NB4 (cell line): ENCODE data around the gene DNAH14.
"Not testable (repeated sequence)": the region's sequence is repeated elsewhere in the genome, so short reads cannot be mapped to it uniquely, and the experiment has no call there.

Experiments
- DNase-seq: peaks from one replicate; pipeline ENCODE4 v3.0.0; 2010; ENCODE audit warnings: low read depth
- H3K4me3 ChIP-seq: one replicate; pipeline ENCODE4 v1.5.1; 2011; ENCODE audit warnings: mild to moderate bottlenecking, low read depth, low read length, moderate library complexity
- MYC ChIP-seq: IDR thresholded peaks from 2 replicates; pipeline ENCODE4 v1.6.1; 2011; ENCODE audit warnings: low read depth, low read length
- POLR2A ChIP-seq: IDR thresholded peaks from 2 replicates; pipeline ENCODE4 v1.6.1; 2011; ENCODE audit warnings: mild to moderate bottlenecking; ENCODE audit not compliant: insufficient read length; ENCODE audit errors: extremely low read depth
- TF ChIP-seq, protein P1 (sequence below): IDR thresholded peaks from 2 replicates; pipeline ENCODE4 v1.6.1; 2011; ENCODE audit warnings: low read depth, low read length
- TF ChIP-seq, protein P2 (sequence below): IDR thresholded peaks from one replicate; pipeline ENCODE4 v1.5.1; 2012; ENCODE audit warnings: low read depth, low read length

Gene DNAH14

DNA sequence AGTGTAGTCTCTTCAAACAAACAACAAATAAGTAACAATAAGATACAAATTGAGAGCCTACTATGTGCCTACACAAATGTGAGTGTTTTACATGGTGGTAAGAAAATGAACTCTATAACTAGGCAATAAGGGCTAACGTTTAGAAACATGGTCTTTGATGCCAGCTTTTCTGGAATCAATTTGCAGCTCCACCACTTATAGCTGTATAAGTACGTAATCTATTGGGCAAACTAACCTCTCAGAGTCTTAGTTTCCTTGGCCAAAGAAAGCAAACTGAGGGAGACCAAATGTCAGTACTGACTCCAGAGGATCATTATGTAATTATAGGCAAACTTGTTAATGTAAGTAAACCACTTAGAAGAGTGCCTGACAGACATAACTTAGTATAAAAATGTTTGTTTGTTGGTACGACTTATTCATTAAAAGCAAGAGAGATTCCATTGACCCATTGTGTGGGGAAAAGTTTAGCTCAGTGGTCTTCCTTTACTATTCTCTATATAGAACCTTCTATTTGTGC is 438.6 kb downstream of the DNAH14 start:
- no peak for DNase-seq
- TF ChIP-seq, protein P1, sequence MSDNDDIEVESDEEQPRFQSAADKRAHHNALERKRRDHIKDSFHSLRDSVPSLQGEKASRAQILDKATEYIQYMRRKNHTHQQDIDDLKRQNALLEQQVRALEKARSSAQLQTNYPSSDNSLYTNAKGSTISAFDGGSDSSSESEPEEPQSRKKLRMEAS, result no peak
- TF ChIP-seq POLR2A (no peak), MYC (no peak)
- TF ChIP-seq, protein P2, sequence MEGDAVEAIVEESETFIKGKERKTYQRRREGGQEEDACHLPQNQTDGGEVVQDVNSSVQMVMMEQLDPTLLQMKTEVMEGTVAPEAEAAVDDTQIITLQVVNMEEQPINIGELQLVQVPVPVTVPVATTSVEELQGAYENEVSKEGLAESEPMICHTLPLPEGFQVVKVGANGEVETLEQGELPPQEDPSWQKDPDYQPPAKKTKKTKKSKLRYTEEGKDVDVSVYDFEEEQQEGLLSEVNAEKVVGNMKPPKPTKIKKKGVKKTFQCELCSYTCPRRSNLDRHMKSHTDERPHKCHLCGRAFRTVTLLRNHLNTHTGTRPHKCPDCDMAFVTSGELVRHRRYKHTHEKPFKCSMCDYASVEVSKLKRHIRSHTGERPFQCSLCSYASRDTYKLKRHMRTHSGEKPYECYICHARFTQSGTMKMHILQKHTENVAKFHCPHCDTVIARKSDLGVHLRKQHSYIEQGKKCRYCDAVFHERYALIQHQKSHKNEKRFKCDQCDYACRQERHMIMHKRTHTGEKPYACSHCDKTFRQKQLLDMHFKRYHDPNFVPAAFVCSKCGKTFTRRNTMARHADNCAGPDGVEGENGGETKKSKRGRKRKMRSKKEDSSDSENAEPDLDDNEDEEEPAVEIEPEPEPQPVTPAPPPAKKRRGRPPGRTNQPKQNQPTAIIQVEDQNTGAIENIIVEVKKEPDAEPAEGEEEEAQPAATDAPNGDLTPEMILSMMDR, result no peak
- no peak overlapping the region for H3K4me3 ChIP-seq

DNA sequence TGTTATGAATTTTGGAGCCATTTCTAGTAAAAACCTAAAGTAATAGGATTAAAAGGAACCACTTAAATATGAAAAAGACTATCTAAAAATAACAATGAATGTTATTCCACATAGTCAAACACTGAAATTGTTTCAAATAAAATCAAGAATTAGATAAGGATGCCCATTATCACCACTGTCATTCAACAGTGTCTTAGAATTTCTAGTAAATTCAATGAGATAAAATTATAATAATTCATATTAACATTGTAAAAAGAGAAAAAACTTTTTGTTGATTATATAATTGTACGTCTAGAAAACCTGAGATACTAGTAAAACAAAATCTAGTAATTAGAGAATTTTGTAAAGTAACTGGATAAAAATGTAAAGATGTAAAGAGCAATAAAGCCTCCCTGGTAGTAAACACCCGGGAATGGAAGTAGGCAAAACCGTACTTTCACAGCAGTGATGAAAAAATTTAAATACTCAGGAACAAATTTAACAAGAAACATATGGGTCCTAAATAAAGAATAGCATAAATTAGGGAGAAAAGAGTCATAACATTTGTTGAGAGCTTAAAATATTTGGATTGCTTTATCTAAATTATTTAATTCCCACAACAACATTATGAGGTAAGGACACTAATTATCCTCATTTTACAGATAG is 442.0 kb downstream of the DNAH14 start:
- TF ChIP-seq, protein P2, result no peak
- no peak for TF ChIP-seq MYC
- TF ChIP-seq, protein P1, result no peak
- no peak for TF ChIP-seq POLR2A
- H3K4me3 ChIP-seq, result no peak overlapping the region
- DNase-seq, result no peak

DNA sequence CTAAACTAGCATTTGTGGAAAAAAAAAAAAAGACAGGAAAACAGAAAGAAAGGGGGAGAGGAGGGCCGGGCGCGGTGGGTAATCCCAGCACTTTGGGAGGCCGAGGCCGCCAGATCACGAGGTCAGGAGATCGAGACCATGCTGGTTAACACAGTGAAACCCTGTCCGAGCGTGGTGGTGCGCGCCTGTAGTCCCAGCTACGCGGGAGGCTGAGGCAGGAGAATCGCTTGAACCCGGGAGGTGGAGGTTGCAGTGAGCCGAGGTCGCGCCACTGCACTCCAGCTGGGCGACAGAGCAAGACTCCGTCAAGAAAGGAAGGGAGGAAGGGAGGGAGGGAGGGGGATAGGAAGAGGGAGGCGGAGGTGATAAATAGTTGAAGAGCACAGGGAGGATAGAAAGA is 443.7 kb downstream of the DNAH14 start:
- no peak for DNase-seq
- TF ChIP-seq, protein P2, result no peak
- TF ChIP-seq MYC (no peak), POLR2A (no peak)
- H3K4me3 ChIP-seq, result no peak overlapping the region

DNA sequence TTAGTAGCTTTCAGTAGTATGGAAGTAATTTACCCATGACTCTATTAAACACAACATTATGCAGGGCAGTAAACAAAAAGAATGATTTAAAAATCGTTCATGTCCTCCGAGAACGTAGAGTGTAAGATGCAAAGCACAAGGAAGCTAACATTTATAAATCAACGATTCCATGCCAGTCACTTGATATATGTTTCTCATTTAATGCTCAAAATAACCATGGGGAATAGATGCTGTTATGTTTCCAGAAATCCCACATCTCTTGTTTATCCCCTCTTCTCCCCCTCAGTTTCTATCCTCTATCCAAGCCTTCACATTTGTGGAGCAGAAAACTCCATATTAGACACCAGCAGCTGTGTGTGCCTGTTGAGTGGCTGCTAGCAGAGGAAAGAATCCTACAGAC is 445.5 kb downstream of the DNAH14 start:
- H3K4me3 ChIP-seq, result no peak overlapping the region
- TF ChIP-seq MYC, result no peak
- TF ChIP-seq POLR2A, result no peak
- TF ChIP-seq, protein P2, result no peak
- TF ChIP-seq, protein P1, result no peak
- no peak for DNase-seq

DNA sequence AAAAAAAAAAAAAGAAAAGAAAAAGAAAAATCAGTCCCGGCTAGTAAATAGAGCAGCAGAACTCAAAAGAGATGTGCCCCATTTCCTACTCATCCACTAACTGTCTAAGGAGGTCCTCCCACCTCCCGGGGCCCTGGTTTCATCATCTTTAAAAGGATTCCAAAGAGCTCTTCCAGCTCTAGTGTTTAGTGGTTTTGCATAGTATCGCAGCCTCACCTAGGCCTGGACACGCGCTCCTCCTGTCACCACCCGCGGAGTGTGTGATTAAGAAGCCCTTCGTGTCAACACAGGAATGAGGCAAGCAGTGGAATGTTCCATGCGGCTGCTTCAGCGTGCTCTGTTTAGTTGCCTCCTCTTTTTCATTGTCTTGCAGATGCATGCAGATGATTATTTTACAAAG is 449.4 kb downstream of the DNAH14 start:
- DNase-seq, result peak; percentile 20
- no peak overlapping the region for H3K4me3 ChIP-seq
- TF ChIP-seq POLR2A (no peak), MYC (no peak)
- TF ChIP-seq, protein P1, result no peak
- TF ChIP-seq, protein P2, result no peak

DNA sequence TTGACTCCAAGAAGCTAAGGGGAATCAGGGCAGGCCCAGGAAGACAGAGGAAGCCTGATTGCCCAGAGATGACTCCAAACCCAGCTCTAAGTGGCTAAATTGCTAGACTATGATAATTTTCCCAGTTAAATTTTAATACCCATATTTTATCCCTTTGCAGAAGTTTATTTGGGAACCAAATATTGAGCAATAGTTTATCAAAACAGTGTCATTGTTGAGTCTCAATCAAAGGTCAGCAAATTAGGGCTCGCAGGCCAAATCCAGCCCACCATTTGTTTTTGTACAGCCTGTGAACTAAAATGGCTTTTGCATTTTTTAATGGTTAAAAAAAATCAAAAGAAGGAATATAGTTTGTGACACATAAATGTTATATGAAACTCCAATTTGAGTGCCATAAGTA is 451.2 kb downstream of the DNAH14 start:
- TF ChIP-seq POLR2A, result no peak
- TF ChIP-seq, protein P2, result no peak
- TF ChIP-seq MYC, result no peak
- TF ChIP-seq, protein P1, result no peak

DNA sequence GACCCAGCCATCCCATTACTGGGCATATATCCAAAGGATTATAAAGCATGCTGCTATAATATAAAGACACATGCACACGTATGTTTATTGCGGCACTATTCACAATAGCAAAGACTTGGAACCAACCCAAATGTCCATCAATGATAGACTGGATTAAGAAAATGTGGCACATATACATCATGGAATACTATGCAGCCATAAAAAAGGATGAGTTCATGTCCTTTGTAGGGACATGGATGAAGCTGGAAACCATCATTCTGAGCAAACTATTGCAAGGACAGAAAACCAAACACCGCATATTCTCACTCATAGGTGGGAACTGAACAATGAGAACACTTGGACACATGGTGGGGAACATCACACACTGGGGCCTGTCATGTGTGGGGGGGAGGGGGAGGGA is 457.4 kb downstream of the DNAH14 start:
- H3K4me3 ChIP-seq, DNase-seq: not testable (repeated sequence)

More for the DNA sequence above, 451.2 kb downstream of the DNAH14 start:
- H3K4me3 ChIP-seq, result no peak overlapping the region
- DNase-seq, result no peak
